Measurements from ENCODE around the gene OR7C1.
"Not testable (repeated sequence)": the region's sequence is repeated elsewhere in the genome, so short reads cannot be mapped to it uniquely, and the experiment has no call there.

OR7C1 gene

GRCh38 chr19:14773722-14774121, 61.3 kb downstream of the OR7C1 start:
- peaks cover 27% of the 10 kb centered on the region; the same call in 1 of the 2 replicates for H3K9me3 ChIP-seq (ENCODE audit: insufficient read depth, low read depth, low read length)
- H3K4me1 ChIP-seq (ENCODE audit: insufficient read depth, low read length); H3K36me3 ChIP-seq (ENCODE audit: insufficient read depth, low read length); H3K27me3 ChIP-seq (ENCODE audit: insufficient read depth, low read length); H3K27ac ChIP-seq (ENCODE audit: low read depth, low read length); H3K9ac ChIP-seq (ENCODE audit: low read depth, low read length); H3K4me3 ChIP-seq (ENCODE audit: low read length): not testable (repeated sequence)
- 82% methylated on average over 7 of the region's 9 CpGs for WGBS

- 83% methylated on average over 4 of the region's 7 CpGs for WGBS
- H3K4me3 ChIP-seq (ENCODE audit: low read length): no peak overlapping the region
- H3K9ac ChIP-seq (ENCODE audit: low read depth, low read length): no peak overlapping the region
- no peaks in the 10 kb centered on the region for H3K4me1 ChIP-seq (ENCODE audit: insufficient read depth, low read length)
- H3K27ac ChIP-seq (ENCODE audit: low read depth, low read length): no peak overlapping the region
- H3K9me3 ChIP-seq (ENCODE audit: insufficient read depth, low read depth, low read length): peaks cover 34% of the 10 kb centered on the region; the same call in 1 of the 2 replicates
- no peaks in the 10 kb centered on the region for H3K36me3 ChIP-seq (ENCODE audit: insufficient read depth, low read length)
- peaks cover 5% of the 10 kb centered on the region for H3K27me3 ChIP-seq (ENCODE audit: insufficient read depth, low read length)
These were observed 62.0 kb downstream of the OR7C1 start for GRCh38 chr19:14772995-14773394.

GRCh38 chr19:14772467-14772866, 62.5 kb downstream of the OR7C1 start:
- Histone ChIP-seq H3K9ac (ENCODE audit: low read depth, low read length) (no peak overlapping the region), H3K4me1 (ENCODE audit: insufficient read depth, low read length) (no peaks in the 10 kb centered on the region), H3K36me3 (ENCODE audit: insufficient read depth, low read length) (no peaks in the 10 kb centered on the region), H3K4me3 (ENCODE audit: low read length) (no peak overlapping the region), H3K27ac (ENCODE audit: low read depth, low read length) (no peak overlapping the region), H3K27me3 (ENCODE audit: insufficient read depth, low read length) (peaks cover 5% of the 10 kb centered on the region), H3K9me3 (ENCODE audit: insufficient read depth, low read depth, low read length) (peaks cover 38% of the 10 kb centered on the region; the same call in 1 of the 2 replicates)
- 79% methylated on average over 8 of the region's 8 CpGs for WGBS

- Histone ChIP-seq H3K4me3 (ENCODE audit: low read length) (no peak overlapping the region), H3K27ac (ENCODE audit: low read depth, low read length) (no peak overlapping the region), H3K4me1 (ENCODE audit: insufficient read depth, low read length) (no peaks in the 10 kb centered on the region), H3K36me3 (ENCODE audit: insufficient read depth, low read length) (no peaks in the 10 kb centered on the region), H3K9me3 (ENCODE audit: insufficient read depth, low read depth, low read length) (peaks cover 39% of the 10 kb centered on the region; the same call in 1 of the 2 replicates), H3K9ac (ENCODE audit: low read depth, low read length) (no peak overlapping the region), H3K27me3 (ENCODE audit: insufficient read depth, low read length) (peaks cover 2% of the 10 kb centered on the region)
- WGBS: 80% methylated on average over 11 of the region's 11 CpGs
These were observed 63.8 kb downstream of the OR7C1 start for GRCh38 chr19:14770944-14771839.

- H3K9ac ChIP-seq (ENCODE audit: low read depth, low read length): no peak overlapping the region
- no peaks in the 10 kb centered on the region for H3K36me3 ChIP-seq (ENCODE audit: insufficient read depth, low read length)
- H3K4me3 ChIP-seq (ENCODE audit: low read length): no peak overlapping the region
- H3K27me3 ChIP-seq (ENCODE audit: insufficient read depth, low read length): no peaks in the 10 kb centered on the region
- 50% methylated on average over 5 of the region's 5 CpGs for WGBS
- H3K9me3 ChIP-seq (ENCODE audit: insufficient read depth, low read depth, low read length): peaks cover 35% of the 10 kb centered on the region; the same call in 1 of the 2 replicates
- H3K27ac ChIP-seq (ENCODE audit: low read depth, low read length): no peak overlapping the region
- H3K4me1 ChIP-seq (ENCODE audit: insufficient read depth, low read length): no peaks in the 10 kb centered on the region
These were observed 64.8 kb downstream of the OR7C1 start for GRCh38 chr19:14770136-14770535.

- Histone ChIP-seq H3K36me3 (ENCODE audit: insufficient read depth, low read length) (no peaks in the 10 kb centered on the region), H3K9me3 (ENCODE audit: insufficient read depth, low read depth, low read length) (peaks cover 42% of the 10 kb centered on the region; the same call in 1 of the 2 replicates), H3K27ac (ENCODE audit: low read depth, low read length) (no peak overlapping the region), H3K4me1 (ENCODE audit: insufficient read depth, low read length) (no peaks in the 10 kb centered on the region), H3K4me3 (ENCODE audit: low read length) (no peak overlapping the region), H3K9ac (ENCODE audit: low read depth, low read length) (no peak overlapping the region), H3K27me3 (ENCODE audit: insufficient read depth, low read length) (no peaks in the 10 kb centered on the region)
- WGBS: 78% methylated on average over 5 of the region's 5 CpGs
These were observed 65.8 kb downstream of the OR7C1 start for GRCh38 chr19:14769201-14769600.

GRCh38 chr19:14768001-14768400, 67.0 kb downstream of the OR7C1 start:
- Histone ChIP-seq H3K4me1 (ENCODE audit: insufficient read depth, low read length) (no peaks in the 10 kb centered on the region), H3K9me3 (ENCODE audit: insufficient read depth, low read depth, low read length) (peaks cover 43% of the 10 kb centered on the region; the same call in 1 of the 2 replicates), H3K9ac (ENCODE audit: low read depth, low read length) (no peak overlapping the region), H3K4me3 (ENCODE audit: low read length) (no peak overlapping the region), H3K27me3 (ENCODE audit: insufficient read depth, low read length) (no peaks in the 10 kb centered on the region), H3K36me3 (ENCODE audit: insufficient read depth, low read length) (no peaks in the 10 kb centered on the region), H3K27ac (ENCODE audit: low read depth, low read length) (no peak overlapping the region)
- WGBS: 64% methylated on average over 2 of the region's 2 CpGs

- 63% methylated on average over 2 of the region's 2 CpGs for WGBS
- no peaks in the 10 kb centered on the region for H3K36me3 ChIP-seq (ENCODE audit: insufficient read depth, low read length)
These were observed 67.5 kb downstream of the OR7C1 start for GRCh38 chr19:14767466-14767971.

GRCh38 chr19:14765841-14766240, 69.1 kb downstream of the OR7C1 start:
- not testable (repeated sequence) for H3K27ac ChIP-seq (ENCODE audit: low read depth, low read length); H3K4me3 ChIP-seq (ENCODE audit: low read length); H3K27me3 ChIP-seq (ENCODE audit: insufficient read depth, low read length); H3K36me3 ChIP-seq (ENCODE audit: insufficient read depth, low read length); H3K9ac ChIP-seq (ENCODE audit: low read depth, low read length); H3K4me1 ChIP-seq (ENCODE audit: insufficient read depth, low read length)
- WGBS: 87% methylated on average over 14 of the region's 15 CpGs
- peaks cover 43% of the 10 kb centered on the region for H3K9me3 ChIP-seq (ENCODE audit: insufficient read depth, low read depth, low read length)

More at GRCh38 chr19:14767466-14767971, 67.5 kb downstream of the OR7C1 start:
- Histone ChIP-seq H3K9me3 (ENCODE audit: insufficient read depth, low read depth, low read length) (peaks cover 43% of the 10 kb centered on the region; the same call in 1 of the 2 replicates), H3K27me3 (ENCODE audit: insufficient read depth, low read length) (no peaks in the 10 kb centered on the region), H3K4me1 (ENCODE audit: insufficient read depth, low read length) (no peaks in the 10 kb centered on the region), H3K9ac (ENCODE audit: low read depth, low read length) (no peak overlapping the region), H3K4me3 (ENCODE audit: low read length) (no peak overlapping the region), H3K27ac (ENCODE audit: low read depth, low read length) (no peak overlapping the region)

GRCh38 chr19:14765403-14765802, 69.6 kb downstream of the OR7C1 start:
- WGBS: 93% methylated on average over 4 of the region's 18 CpGs

GRCh38 chr19:14764401-14764800, 70.6 kb downstream of the OR7C1 start:
- no peaks in the 10 kb centered on the region for H3K4me1 ChIP-seq (ENCODE audit: insufficient read depth, low read length)
- H3K4me3 ChIP-seq (ENCODE audit: low read length): no peak overlapping the region
- WGBS: 85% methylated on average over 9 of the region's 9 CpGs
- H3K27ac ChIP-seq (ENCODE audit: low read depth, low read length): no peak overlapping the region
- no peak overlapping the region for H3K9ac ChIP-seq (ENCODE audit: low read depth, low read length)
- H3K36me3 ChIP-seq (ENCODE audit: insufficient read depth, low read length): no peaks in the 10 kb centered on the region
- no peaks in the 10 kb centered on the region for H3K27me3 ChIP-seq (ENCODE audit: insufficient read depth, low read length)
- peaks cover 37% of the 10 kb centered on the region for H3K9me3 ChIP-seq (ENCODE audit: insufficient read depth, low read depth, low read length)

More at GRCh38 chr19:14765403-14765802, 69.6 kb downstream of the OR7C1 start:
- not testable (repeated sequence) for H3K36me3 ChIP-seq (ENCODE audit: insufficient read depth, low read length); H3K4me1 ChIP-seq (ENCODE audit: insufficient read depth, low read length); H3K4me3 ChIP-seq (ENCODE audit: low read length); H3K27ac ChIP-seq (ENCODE audit: low read depth, low read length); H3K9ac ChIP-seq (ENCODE audit: low read depth, low read length); H3K27me3 ChIP-seq (ENCODE audit: insufficient read depth, low read length)
- H3K9me3 ChIP-seq (ENCODE audit: insufficient read depth, low read depth, low read length): peaks cover 42% of the 10 kb centered on the region

Measured in HUES64 (cell line).